ENCODE data around the gene ZNF683.

DNA sequence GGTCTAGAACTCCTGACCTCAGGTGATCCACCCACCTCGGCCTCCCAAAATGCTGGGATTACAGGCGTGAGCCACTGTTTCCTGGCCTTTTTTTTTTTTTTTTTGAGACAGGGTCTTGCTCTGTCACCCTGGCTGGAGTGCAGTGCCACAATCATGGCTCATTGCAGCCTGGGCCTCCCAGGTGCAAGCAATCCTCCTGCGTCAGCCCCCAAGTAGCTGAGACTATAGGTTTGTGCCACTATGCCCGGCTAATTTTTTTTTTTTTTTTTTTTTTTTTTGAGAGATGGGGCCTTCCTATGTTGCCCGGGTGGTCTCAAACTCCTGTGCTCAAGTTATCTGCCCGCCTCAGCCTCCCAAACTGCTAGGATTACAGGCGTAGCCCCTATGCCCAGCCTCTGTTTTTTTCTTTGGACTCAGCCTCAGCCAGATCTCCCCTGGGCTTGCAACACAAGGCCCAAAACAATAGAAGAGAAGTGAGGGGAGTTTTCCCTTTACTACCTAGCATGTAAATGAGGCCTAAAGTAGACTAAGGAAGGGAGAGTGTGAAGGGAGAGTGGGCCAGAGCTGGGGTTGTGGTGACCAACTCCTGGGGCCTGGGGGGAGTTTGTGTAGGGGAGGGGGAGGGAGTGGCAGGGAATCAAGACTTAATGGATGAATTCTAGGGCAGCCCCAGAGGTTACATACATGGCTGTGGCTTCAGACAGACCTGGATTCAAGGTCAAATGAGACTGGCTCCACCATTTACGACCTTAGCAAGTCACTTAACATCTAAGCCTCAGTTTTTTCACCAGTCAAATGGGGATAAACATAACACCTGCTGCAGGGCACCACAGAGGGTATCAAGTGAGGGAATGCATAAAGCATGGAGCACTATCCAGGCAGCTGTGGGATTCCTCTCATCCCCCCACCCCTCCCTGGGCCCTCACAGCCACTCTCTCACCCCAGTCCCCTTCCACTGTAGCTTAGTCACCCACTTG is 56.4 kb downstream of the ZNF683 start:
- TF ChIP-seq EP300 (IDR thresholded peaks at IDR 0.05; ENCODE audit: borderline replicate concordance) (no peak), NFIC (IDR thresholded peaks at IDR 0.05) (no peak)
- TF ChIP-seq, protein P1, sequence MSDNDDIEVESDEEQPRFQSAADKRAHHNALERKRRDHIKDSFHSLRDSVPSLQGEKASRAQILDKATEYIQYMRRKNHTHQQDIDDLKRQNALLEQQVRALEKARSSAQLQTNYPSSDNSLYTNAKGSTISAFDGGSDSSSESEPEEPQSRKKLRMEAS (IDR thresholded peaks at IDR 0.05), result no peak

Data from Ishikawa (cell line).